ENCODE data around the gene ERBB4. TPM values are rescaled to one million over a fixed set of nuclear protein-coding genes. Genes with fewer than 3 reads are reported as not detected.

The ERBB4 gene
- total and polyA plus RNA-seq, 10 of the 15 experiments (the other 5 are each of a cell fraction or from before 2014, with no cell fraction given), result under 0.01 to 0.23 (median 0.01) TPM; not detected in 4

- Histone ChIP-seq H3K27ac (ENCODE audit: control insufficient read depth, insufficient read depth) (no peak overlapping the region), H3K4me1 (ENCODE audit: control insufficient read depth, insufficient read depth, low read length) (no peaks in the 10 kb centered on the region), H3K79me2 (ENCODE audit: control insufficient read depth, insufficient read depth, low read length) (no peaks in the 10 kb centered on the region), H4K20me1 (ENCODE audit: control insufficient read depth, insufficient read depth) (no peaks in the 10 kb centered on the region), H2AFZ (ENCODE audit: control insufficient read depth, low read depth, low read length) (no peak overlapping the region), H3K36me3 (ENCODE audit: control insufficient read depth in 2 of 2, insufficient read depth in 2 of 2, low read length in 1 of 2) (no peaks in the 10 kb centered on the region), H3K4me2 (ENCODE audit: control insufficient read depth, insufficient read depth) (no peak overlapping the region), H3K9ac (ENCODE audit: control insufficient read depth, insufficient read depth, low read length) (no peak overlapping the region), H3K27me3 (replicated peaks in 1 of 2; ENCODE audit: control insufficient read depth in 2 of 2, insufficient read depth in 2 of 2, low read length in 1 of 2) (no peaks in the 10 kb centered on the region), H3K4me3 (no peak overlapping the region), H3K9me3 (replicated peaks; ENCODE audit: control insufficient read depth, insufficient read depth, low read length) (no peaks in the 10 kb centered on the region)
- SMC1A ChIA-PET (ENCODE audit: uncharacterized antibody, unreplicated experiment), result no interaction called here
- intact Hi-C loops (cut with micrococcal nuclease; ENCODE audit: unreplicated experiment) (no loop called here), in situ Hi-C loops (cut with MboI) (no loop called here)
- FAIRE-seq (no peak), DNase-seq (ENCODE audit: low read depth, low spot score) (no peak), ATAC-seq (no peak)
- CTCF ChIA-PET, result no interaction called here
- under 1% methylated on average over 5 of the region's 5 CpGs for WGBS (ENCODE audit: insufficient coverage, insufficient replicate concordance, low lambda C conversion rate, missing lambda C conversion rate)
- POLR2A ChIA-PET, result no interaction called here
- BruUV-seq (replicated peaks), result no TSS peak
- RAD21 ChIA-PET (ENCODE audit: unreplicated experiment), result no interaction called here
- TF ChIP-seq IRF5 (IDR thresholded peaks at IDR 0.05; ENCODE audit: borderline replicate concordance) (no peak), PAX8 (IDR thresholded peaks at IDR 0.05) (no peak), JUNB (IDR thresholded peaks at IDR 0.05) (no peak), SMAD1 (IDR thresholded peaks at IDR 0.05; ENCODE audit: low read depth, partially characterized antibody) (no peak), NBN (IDR thresholded peaks at IDR 0.05) (no peak), MYC (IDR thresholded peaks at IDR 0.05; ENCODE audit: insufficient read depth, insufficient read length, insufficient replicate concordance, low read length, severe bottlenecking) (no peak), ZNF24 (IDR thresholded peaks at IDR 0.05) (no peak), RAD51 (IDR thresholded peaks at IDR 0.05) (no peak), JUND (IDR thresholded peaks at IDR 0.05; ENCODE audit: low read depth, low read length) (no peak), TCF3 (IDR thresholded peaks at IDR 0.05; ENCODE audit: borderline replicate concordance, insufficient read depth, low read depth, low read length) (no peak), ZNF274 (IDR thresholded peaks at IDR 0.05; ENCODE audit: insufficient read depth, insufficient read length) (no peak)
- TF ChIP-seq, protein P1, sequence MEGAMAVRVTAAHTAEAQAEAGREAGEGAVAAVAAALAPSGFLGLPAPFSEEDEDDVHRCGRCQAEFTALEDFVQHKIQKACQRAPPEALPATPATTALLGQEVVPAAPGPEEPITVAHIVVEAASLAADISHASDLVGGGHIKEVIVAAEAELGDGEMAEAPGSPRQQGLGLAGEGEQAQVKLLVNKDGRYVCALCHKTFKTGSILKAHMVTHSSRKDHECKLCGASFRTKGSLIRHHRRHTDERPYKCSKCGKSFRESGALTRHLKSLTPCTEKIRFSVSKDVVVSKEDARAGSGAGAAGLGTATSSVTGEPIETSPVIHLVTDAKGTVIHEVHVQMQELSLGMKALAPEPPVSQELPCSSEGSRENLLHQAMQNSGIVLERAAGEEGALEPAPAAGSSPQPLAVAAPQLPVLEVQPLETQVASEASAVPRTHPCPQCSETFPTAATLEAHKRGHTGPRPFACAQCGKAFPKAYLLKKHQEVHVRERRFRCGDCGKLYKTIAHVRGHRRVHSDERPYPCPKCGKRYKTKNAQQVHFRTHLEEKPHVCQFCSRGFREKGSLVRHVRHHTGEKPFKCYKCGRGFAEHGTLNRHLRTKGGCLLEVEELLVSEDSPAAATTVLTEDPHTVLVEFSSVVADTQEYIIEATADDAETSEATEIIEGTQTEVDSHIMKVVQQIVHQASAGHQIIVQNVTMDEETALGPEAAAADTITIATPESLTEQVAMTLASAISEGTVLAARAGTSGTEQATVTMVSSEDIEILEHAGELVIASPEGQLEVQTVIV (IDR thresholded peaks at IDR 0.05; ENCODE audit: borderline replicate concordance, partially characterized antibody), result no peak
- TF ChIP-seq, protein P2, sequence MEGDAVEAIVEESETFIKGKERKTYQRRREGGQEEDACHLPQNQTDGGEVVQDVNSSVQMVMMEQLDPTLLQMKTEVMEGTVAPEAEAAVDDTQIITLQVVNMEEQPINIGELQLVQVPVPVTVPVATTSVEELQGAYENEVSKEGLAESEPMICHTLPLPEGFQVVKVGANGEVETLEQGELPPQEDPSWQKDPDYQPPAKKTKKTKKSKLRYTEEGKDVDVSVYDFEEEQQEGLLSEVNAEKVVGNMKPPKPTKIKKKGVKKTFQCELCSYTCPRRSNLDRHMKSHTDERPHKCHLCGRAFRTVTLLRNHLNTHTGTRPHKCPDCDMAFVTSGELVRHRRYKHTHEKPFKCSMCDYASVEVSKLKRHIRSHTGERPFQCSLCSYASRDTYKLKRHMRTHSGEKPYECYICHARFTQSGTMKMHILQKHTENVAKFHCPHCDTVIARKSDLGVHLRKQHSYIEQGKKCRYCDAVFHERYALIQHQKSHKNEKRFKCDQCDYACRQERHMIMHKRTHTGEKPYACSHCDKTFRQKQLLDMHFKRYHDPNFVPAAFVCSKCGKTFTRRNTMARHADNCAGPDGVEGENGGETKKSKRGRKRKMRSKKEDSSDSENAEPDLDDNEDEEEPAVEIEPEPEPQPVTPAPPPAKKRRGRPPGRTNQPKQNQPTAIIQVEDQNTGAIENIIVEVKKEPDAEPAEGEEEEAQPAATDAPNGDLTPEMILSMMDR (IDR thresholded peaks at IDR 0.05 in 2 of 3, conservative IDR thresholded peaks at IDR 0.05 in 1 of 3; ENCODE audit: control insufficient read depth in 2 of 3, extremely low read depth in 1 of 3, insufficient read depth in 1 of 3, low read depth in 3 of 3, low read length in 3 of 3), result no peak
- TF ChIP-seq, protein P3, sequence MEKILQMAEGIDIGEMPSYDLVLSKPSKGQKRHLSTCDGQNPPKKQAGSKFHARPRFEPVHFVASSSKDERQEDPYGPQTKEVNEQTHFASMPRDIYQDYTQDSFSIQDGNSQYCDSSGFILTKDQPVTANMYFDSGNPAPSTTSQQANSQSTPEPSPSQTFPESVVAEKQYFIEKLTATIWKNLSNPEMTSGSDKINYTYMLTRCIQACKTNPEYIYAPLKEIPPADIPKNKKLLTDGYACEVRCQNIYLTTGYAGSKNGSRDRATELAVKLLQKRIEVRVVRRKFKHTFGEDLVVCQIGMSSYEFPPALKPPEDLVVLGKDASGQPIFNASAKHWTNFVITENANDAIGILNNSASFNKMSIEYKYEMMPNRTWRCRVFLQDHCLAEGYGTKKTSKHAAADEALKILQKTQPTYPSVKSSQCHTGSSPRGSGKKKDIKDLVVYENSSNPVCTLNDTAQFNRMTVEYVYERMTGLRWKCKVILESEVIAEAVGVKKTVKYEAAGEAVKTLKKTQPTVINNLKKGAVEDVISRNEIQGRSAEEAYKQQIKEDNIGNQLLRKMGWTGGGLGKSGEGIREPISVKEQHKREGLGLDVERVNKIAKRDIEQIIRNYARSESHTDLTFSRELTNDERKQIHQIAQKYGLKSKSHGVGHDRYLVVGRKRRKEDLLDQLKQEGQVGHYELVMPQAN (conservative IDR thresholded peaks at IDR 0.05), result no peak
- TF ChIP-seq, protein P4, sequence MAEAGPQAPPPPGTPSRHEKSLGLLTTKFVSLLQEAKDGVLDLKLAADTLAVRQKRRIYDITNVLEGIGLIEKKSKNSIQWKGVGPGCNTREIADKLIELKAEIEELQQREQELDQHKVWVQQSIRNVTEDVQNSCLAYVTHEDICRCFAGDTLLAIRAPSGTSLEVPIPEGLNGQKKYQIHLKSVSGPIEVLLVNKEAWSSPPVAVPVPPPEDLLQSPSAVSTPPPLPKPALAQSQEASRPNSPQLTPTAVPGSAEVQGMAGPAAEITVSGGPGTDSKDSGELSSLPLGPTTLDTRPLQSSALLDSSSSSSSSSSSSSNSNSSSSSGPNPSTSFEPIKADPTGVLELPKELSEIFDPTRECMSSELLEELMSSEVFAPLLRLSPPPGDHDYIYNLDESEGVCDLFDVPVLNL (IDR thresholded peaks at IDR 0.05; ENCODE audit: low read depth, low read length), result no peak
Measured at GRCh38 chr2:212426637-212427412, 111.8 kb downstream of the ERBB4 start.
